H9 (cell line): ENCODE data around the gene TMPRSS11A. TPM values are rescaled to one million over a fixed set of nuclear protein-coding genes. Genes with fewer than 3 reads are reported as not detected.

Experiments
- DNase-seq: peaks from one replicate; pipeline ENCODE4 v3.0.0-alpha.2; 2017
- H2AFZ ChIP-seq: one replicate; pipeline ENCODE4 v1.6.1; 2013; ENCODE audit warnings: mild to moderate bottlenecking, low read length, control low read depth, moderate library complexity
- H2AK5ac ChIP-seq: 2 replicates; pipeline ENCODE4 v1.6.1; 2013; ENCODE audit warnings: low read length, control low read depth, mixed read lengths; ENCODE audit not compliant: insufficient read length
- H2BK120ac ChIP-seq: one replicate; pipeline ENCODE4 v1.6.1; 2013; ENCODE audit warnings: low read depth, mild to moderate bottlenecking, low read length, control low read depth, inconsistent platforms; ENCODE audit not compliant: poor library complexity, severe bottlenecking
- H2BK12ac ChIP-seq: 2 replicates; pipeline ENCODE4 v1.6.1; 2013; ENCODE audit warnings: low read length, control low read depth, mixed read lengths, low read depth; ENCODE audit not compliant: insufficient read length
- H2BK15ac ChIP-seq: 2 replicates; pipeline ENCODE4 v1.6.1; 2013; ENCODE audit warnings: low read depth, low read length, control low read depth
- H2BK20ac ChIP-seq: one replicate; pipeline ENCODE4 v1.6.1; 2013; ENCODE audit warnings: low read depth, mild to moderate bottlenecking, low read length, control low read depth, inconsistent platforms; ENCODE audit not compliant: poor library complexity, severe bottlenecking
- H2BK5ac ChIP-seq: 2 replicates; pipeline ENCODE4 v1.6.1; 2013; ENCODE audit warnings: low read length, control low read depth, mixed read lengths; ENCODE audit not compliant: insufficient read length
- H3K14ac ChIP-seq: 2 replicates; pipeline ENCODE4 v1.6.1; 2013; ENCODE audit warnings: low read length, control low read depth; ENCODE audit not compliant: insufficient read depth
- H3K18ac ChIP-seq: 2 replicates; pipeline ENCODE4 v1.6.1; 2013; ENCODE audit warnings: low read depth, mild to moderate bottlenecking, mixed read lengths, low read length, control low read depth; ENCODE audit not compliant: insufficient read length
- H3K23ac ChIP-seq: 2 replicates; pipeline ENCODE4 v1.6.1; 2013; ENCODE audit warnings: low read length, control low read depth, mixed read lengths, low read depth; ENCODE audit not compliant: insufficient read length
- H3K23me2 ChIP-seq: 2 replicates; pipeline ENCODE4 v1.6.1; 2013; ENCODE audit warnings: low read depth, mild to moderate bottlenecking, mixed read lengths, low read length, control low read depth; ENCODE audit not compliant: insufficient read length, poor library complexity, severe bottlenecking
- H3K27ac ChIP-seq: 2 replicates; pipeline ENCODE4 v1.5.1; 2013; ENCODE audit warnings: low read length, control low read depth, mixed read lengths, low read depth; ENCODE audit not compliant: insufficient read length
- H3K27me3 ChIP-seq: 2 replicates; pipeline ENCODE4 v1.6.1; 2013; ENCODE audit warnings: low read length, control low read depth, inconsistent platforms; ENCODE audit not compliant: insufficient read depth
- H3K4ac ChIP-seq: 2 replicates; pipeline ENCODE4 v1.6.1; 2013; ENCODE audit warnings: low read depth, mild to moderate bottlenecking, control low read depth, inconsistent platforms, low read length, moderate library complexity
- H3K4me1 ChIP-seq: 2 replicates; pipeline ENCODE4 v1.6.1; 2013; ENCODE audit warnings: low read length, control low read depth, inconsistent platforms; ENCODE audit not compliant: insufficient read depth
- H3K4me2 ChIP-seq: 2 replicates; pipeline ENCODE4 v1.6.1; 2013; ENCODE audit warnings: low read length, control low read depth, mixed read lengths; ENCODE audit not compliant: insufficient read length, insufficient read depth
- H3K56ac ChIP-seq: 2 replicates; pipeline ENCODE4 v1.6.1; 2013; ENCODE audit warnings: low read depth, mild to moderate bottlenecking, mixed read lengths, low read length, control low read depth; ENCODE audit not compliant: insufficient read length
- H3K79me1 ChIP-seq: 2 replicates; pipeline ENCODE4 v1.6.1; 2013; ENCODE audit warnings: low read depth, mild to moderate bottlenecking, moderate library complexity, low read length, control low read depth, inconsistent platforms; ENCODE audit not compliant: insufficient read depth, poor library complexity, severe bottlenecking
- H3K79me2 ChIP-seq: 2 replicates; pipeline ENCODE4 v1.6.1; 2013; ENCODE audit warnings: low read length, control low read depth, inconsistent platforms; ENCODE audit not compliant: insufficient read depth
- H3K9ac ChIP-seq: 2 replicates; pipeline ENCODE4 v1.6.1; 2013; ENCODE audit warnings: low read length, control low read depth, mixed read lengths; ENCODE audit not compliant: insufficient read length; ENCODE audit errors: extremely low read depth
- H3K9me3 ChIP-seq: one replicate; pipeline ENCODE4 v1.6.1; 2013; ENCODE audit warnings: low read depth, low read length, inconsistent platforms; ENCODE audit not compliant: control insufficient read depth
- H3T11ph ChIP-seq: one replicate; pipeline ENCODE4 v1.6.1; 2013; ENCODE audit warnings: mild to moderate bottlenecking, low read length, control low read depth, inconsistent platforms
- H4K20me1 ChIP-seq: one replicate; pipeline ENCODE4 v1.6.1; 2013; ENCODE audit not compliant: control insufficient read depth, insufficient read length, insufficient read depth
- H4K5ac ChIP-seq: 2 replicates; pipeline ENCODE4 v1.6.1; 2013; ENCODE audit warnings: low read depth, mild to moderate bottlenecking, mixed read lengths, low read length, control low read depth; ENCODE audit not compliant: insufficient read length
- H4K8ac ChIP-seq: replicated peaks from 2 replicates; pipeline ENCODE4 v1.6.1; 2013; ENCODE audit warnings: low read length, control low read depth, mixed read lengths, low read depth; ENCODE audit not compliant: insufficient read length
- H4K91ac ChIP-seq: 2 replicates; pipeline ENCODE4 v1.6.1; 2013; ENCODE audit warnings: low read depth, mild to moderate bottlenecking, moderate library complexity, mixed read lengths, low read length, control low read depth; ENCODE audit not compliant: insufficient read length
- H3K27ac Mint-ChIP-seq, 3 experiments: 2 replicates in 2 of 3; 3 replicates in 1 of 3; pipeline ENCODE4 v1.8.0; 2020 to 2021; ENCODE audit warnings: mixed read lengths in 3 of 3, mild to moderate bottlenecking in 1 of 3, moderate library complexity in 1 of 3
- H3K27me3 Mint-ChIP-seq: 2 replicates; pipeline ENCODE4 v1.8.0; 2021; ENCODE audit warnings: low read depth, mild to moderate bottlenecking, moderate library complexity, mixed read lengths
- H3K36me3 Mint-ChIP-seq, 3 experiments: 2 replicates in 2 of 3; 3 replicates in 1 of 3; pipeline ENCODE4 v1.8.0; 2020 to 2021; ENCODE audit warnings: low read depth in 3 of 3, mixed read lengths in 3 of 3; ENCODE audit not compliant: insufficient read depth in 1 of 3
- H3K4me1 Mint-ChIP-seq, 2 experiments: 2 replicates each; pipeline ENCODE4 v1.8.0; 2020; ENCODE audit warnings: mixed read lengths in 2 of 2
- H3K4me3 Mint-ChIP-seq, 2 experiments: 2 replicates in 1 of 2; 3 replicates in 1 of 2; pipeline ENCODE4 v1.8.0; 2020 to 2021; ENCODE audit warnings: mild to moderate bottlenecking in 2 of 2, mixed read lengths in 2 of 2, moderate library complexity in 1 of 2
- H3K9me3 Mint-ChIP-seq, 2 experiments: 2 replicates in 1 of 2; 3 replicates in 1 of 2; pipeline ENCODE4 v1.8.0; 2020; ENCODE audit warnings: mild to moderate bottlenecking in 2 of 2, mixed read lengths in 2 of 2, moderate library complexity in 1 of 2
- WGBS: extraction: QIAGEN DNeasy Blood & Tissue Kit; methylation state at CpG from one replicate; pipeline ENCODE4 v1.1.7; 2013; ENCODE audit warnings: missing lambda C conversion rate, low lambda C conversion rate, mixed read lengths; ENCODE audit not compliant: insufficient read length; ENCODE audit errors: extremely low coverage; 5-methylcytosine and 5-hydroxymethylcytosine counted together
- total RNA-seq: library from RNA; stranded (reverse); gene quantifications from 2 replicates; pipeline ENCODE4 v1.2.1, GENCODE V29; 2021
- TF ChIP-seq, protein P1 (sequence below): fragments of 200-600 bp; sonication (generic); conservative IDR thresholded peaks from 3 replicates; pipeline ENCODE4 v1.8.0; 2021; ENCODE audit warnings: antibody characterized with exemption, mild to moderate bottlenecking

The TMPRSS11A gene
- total RNA-seq, 1 experiment from 2014 or later: not detected

DNA sequence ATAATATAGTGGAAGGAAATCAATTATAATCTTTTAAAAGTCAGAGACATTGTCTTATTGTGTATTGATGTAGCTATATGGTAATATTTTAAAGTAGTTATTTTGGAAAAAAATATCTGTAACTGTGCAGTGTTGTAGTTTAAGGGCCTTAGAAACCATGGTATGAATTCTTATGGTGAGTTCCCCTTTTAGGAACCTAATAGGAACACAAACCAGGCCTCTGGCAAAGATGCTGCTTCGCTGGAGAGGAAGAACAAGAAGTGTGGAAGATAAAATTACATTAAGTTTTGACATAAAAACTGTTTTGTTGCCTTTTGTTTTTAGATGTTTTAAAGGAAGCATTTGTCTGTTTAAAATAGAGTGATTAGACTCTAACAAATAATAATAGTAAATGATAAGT, 68.6 kb downstream of the TMPRSS11A start:
- Mint-ChIP-seq H3K27ac (no peak overlapping the region), H3K36me3 (no peaks in the 10 kb centered on the region), H3K9me3 (no peaks in the 10 kb centered on the region; a peak in 1 of 5 replicates), H3K4me1 (peaks cover 8 to 11% of the 10 kb centered on the region in 2 experiments), H3K27me3 (no peaks in the 10 kb centered on the region), H3K4me3 (no peak overlapping the region)
- H3K79me2 ChIP-seq: no peaks in the 10 kb centered on the region
- no peaks in the 10 kb centered on the region for H3K9me3 ChIP-seq
- no peak overlapping the region for H2BK120ac ChIP-seq
- H3K9ac ChIP-seq: no peak overlapping the region
- H3K4me1 ChIP-seq: no peaks in the 10 kb centered on the region
- H3K27me3 ChIP-seq: no peaks in the 10 kb centered on the region
- DNase-seq: no peak
- no peak overlapping the region for H4K91ac ChIP-seq
- no peak overlapping the region for H2BK20ac ChIP-seq
- no peaks in the 10 kb centered on the region for H3K23me2 ChIP-seq
- H2BK12ac ChIP-seq: no peak overlapping the region
- no peak overlapping the region for H3K14ac ChIP-seq
- no peak overlapping the region for H3K27ac ChIP-seq
- H4K5ac ChIP-seq: no peak overlapping the region
- no peak overlapping the region for H3K23ac ChIP-seq
- H3T11ph ChIP-seq: no peak overlapping the region
- H4K8ac ChIP-seq: no peak overlapping the region
- no peak overlapping the region for H2BK15ac ChIP-seq
- H3K4me2 ChIP-seq: no peak overlapping the region
- H2AK5ac ChIP-seq: no peak overlapping the region
- H4K20me1 ChIP-seq: no peaks in the 10 kb centered on the region
- WGBS: no CpG with 5 or more reads among the region's 1 CpG
- no peaks in the 10 kb centered on the region for H3K79me1 ChIP-seq
- no peak overlapping the region for H3K4ac ChIP-seq
- no peak overlapping the region for H2AFZ ChIP-seq
- no peak overlapping the region for H3K56ac ChIP-seq
- H2BK5ac ChIP-seq: no peak overlapping the region
- H3K18ac ChIP-seq: no peak overlapping the region
- TF ChIP-seq, protein P1, sequence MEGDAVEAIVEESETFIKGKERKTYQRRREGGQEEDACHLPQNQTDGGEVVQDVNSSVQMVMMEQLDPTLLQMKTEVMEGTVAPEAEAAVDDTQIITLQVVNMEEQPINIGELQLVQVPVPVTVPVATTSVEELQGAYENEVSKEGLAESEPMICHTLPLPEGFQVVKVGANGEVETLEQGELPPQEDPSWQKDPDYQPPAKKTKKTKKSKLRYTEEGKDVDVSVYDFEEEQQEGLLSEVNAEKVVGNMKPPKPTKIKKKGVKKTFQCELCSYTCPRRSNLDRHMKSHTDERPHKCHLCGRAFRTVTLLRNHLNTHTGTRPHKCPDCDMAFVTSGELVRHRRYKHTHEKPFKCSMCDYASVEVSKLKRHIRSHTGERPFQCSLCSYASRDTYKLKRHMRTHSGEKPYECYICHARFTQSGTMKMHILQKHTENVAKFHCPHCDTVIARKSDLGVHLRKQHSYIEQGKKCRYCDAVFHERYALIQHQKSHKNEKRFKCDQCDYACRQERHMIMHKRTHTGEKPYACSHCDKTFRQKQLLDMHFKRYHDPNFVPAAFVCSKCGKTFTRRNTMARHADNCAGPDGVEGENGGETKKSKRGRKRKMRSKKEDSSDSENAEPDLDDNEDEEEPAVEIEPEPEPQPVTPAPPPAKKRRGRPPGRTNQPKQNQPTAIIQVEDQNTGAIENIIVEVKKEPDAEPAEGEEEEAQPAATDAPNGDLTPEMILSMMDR: no peak
